Cortex of kidney (tissue), 1 donor: ENCODE measurements around the gene SHISA2.

Source experiments
- DNase-seq: peaks from one replicate; lab custom pipeline; 2025; lab: John Stamatoyannopoulos, UW

Gene SHISA2

DNA sequence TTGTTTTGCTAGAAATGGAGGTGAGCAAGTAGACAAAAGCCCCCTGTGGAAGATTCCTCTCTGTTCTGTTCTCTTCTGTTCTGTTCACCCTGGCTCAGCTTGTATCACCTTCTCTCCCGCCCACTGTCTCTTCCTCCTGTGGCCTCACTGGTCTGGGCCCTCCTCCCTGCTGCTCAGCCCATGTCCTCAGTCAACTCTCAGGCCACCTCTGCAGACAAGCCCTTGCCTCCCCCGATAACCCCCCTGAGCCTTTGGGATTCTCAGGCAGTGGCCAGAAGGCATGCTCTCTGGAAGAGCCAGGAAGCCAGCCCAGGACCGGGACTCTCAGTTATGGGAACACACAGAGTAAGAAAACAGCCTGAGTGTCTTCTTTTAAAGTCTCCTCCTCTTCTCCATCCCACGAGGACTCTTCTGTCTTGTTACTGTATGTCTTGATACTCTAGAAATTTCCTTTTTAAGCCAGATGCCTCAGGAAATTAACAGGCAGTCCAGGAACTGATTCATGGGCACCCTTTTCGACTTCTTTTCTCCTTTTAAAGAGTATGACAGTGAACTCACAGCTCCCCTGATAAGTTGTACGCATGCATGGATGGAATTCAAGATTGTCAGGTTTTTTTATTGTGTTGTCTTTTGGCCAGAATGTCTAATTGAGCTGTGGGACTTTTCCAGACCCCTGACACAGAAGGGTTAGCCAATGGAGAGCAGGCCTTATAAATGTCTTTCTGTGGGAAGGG lies 33.7 kb downstream of the SHISA2 start:
- no peak for DNase-seq

DNA sequence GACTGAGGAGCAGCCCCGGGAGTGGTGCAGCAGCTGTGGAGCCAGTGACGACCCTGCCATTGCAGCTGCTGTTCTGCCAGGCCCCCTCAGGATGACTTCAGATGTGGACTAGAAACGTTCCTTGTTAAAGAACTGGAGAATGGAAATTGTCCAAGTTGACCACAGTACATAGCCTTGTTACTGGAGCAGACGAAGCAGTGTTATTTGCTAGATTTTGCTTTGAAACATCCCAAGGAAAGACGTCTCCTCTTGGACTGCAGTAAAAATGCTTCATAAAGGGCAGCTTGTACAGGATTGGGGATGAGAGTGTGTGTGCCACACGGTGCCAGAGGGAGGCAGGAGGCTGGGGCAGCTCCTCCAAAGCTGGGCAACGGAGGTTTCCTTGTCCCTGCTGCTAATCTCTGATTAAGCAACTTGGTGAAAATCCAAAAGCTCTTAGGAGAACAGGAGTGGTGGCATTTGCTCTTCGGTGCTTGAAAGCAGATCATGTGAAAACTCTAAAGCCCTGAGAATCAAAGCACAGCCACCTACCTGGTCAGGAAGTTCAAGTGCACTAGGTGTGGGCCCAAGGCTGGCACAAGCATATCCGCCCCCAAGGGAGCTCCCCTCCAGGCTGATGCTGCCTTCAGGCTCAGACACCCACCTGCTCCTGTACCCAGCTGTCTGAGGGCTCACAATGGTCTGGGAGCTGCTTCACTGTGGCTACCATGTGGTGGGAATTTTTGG lies 34.5 kb downstream of the SHISA2 start:
- no peak for DNase-seq

GRCh38 chr13:26016189-26016588 lies 35.6 kb downstream of the SHISA2 start:
- DNase-seq: no peak

DNA sequence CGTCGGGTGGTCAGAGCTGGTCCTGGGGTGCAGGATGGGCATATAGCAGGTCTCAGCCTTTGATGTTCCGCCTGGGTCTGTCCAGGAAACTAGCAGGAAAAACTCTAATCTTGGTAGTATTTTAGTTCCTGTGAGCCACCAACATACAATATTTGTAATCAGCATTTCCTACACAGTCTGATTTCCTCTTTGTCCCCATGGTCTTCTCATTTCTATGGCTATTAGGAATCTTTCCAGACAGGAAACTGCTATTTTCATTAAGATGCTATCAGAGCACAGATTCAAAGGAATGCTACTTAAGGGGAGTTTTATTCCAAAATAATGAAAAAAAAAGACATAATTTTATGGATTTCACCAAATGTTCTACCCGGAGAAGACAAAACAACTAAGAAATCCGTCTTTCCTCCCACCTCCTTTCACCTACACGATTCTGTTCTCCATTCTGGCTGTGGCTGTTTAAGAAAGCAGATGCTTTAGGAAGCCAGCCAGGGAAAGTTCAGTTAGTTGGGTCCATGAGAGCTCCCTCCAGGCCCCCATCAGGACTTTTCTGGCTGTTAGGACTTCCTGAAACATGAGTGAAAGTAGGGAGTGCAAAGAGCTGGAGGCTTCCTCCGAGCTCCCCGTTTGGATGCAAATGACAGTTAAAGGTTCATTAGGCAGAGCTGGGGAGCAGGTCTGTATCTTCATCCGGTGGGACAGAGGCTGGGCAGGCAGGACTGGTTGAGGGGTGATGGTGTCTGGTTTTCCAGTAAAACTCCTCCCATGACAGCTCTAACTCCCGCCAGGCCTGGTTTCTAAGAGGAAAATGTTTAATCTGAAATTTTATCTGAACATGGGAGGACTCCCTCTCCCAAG lies 36.3 kb downstream of the SHISA2 start:
- no peak for DNase-seq

GRCh38 chr13:26012995-26013394 lies 38.8 kb downstream of the SHISA2 start:
- no peak for DNase-seq

DNA sequence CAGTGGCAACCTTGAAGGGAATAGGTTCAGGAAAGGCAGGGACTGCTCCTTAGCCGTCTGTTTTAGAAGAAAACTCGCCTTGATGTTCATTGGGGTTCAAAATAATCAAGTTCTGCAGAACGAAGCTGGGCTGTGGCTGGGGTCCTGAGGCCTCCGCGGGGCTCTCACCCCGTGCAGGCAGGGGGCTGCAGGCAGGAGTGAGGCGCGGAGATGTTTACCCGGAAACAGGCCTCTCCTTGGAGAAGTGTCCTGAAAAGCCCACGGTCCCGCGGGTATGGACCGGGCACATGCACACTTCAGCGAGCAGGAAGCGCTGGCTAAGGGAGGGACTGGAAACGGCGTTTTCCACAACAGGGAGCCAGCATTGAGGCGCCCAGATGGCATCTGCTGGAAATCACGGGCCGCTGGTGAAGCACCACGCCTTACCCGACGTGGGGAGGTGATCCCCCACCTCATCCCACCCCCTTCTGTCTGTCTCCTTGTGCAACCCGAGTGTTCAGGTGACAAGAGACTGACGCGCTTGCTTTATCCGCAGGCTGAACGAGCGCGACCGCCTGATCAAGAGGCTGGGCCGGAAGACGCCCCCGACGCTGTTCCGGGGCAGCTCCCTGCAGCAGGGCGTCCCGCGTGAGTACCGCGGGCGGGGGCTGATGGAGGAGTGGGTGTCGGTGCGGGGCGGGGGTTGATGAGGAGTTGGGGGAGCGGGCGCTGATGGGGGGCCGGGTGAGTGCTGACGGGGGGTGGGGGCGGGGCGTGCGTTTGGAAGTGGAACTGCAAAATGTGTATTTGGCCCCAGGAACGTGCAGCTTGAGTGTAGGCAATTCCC lies 39.6 kb downstream of the SHISA2 start:
- no peak for DNase-seq

- no peak for DNase-seq
Measured at GRCh38 chr13:26011208-26011573, 40.6 kb downstream of the SHISA2 start.

GRCh38 chr13:26010487-26011207 lies 41.2 kb downstream of the SHISA2 start:
- DNase-seq: no peak

- no peak for DNase-seq
Measured at GRCh38 chr13:26007261-26008125, 44.3 kb downstream of the SHISA2 start.
